Nephron (organoid): ENCODE data around the gene MAP3K7.

Experiments
- H3K27ac Mint-ChIP-seq, 3 experiments: 2 replicates each; pipeline ENCODE4 v1.8.0; 2020; ENCODE audit warnings: mixed read lengths in 3 of 3, mild to moderate bottlenecking in 2 of 3, moderate library complexity in 1 of 3
- H3K27me3 Mint-ChIP-seq: 2 replicates; pipeline ENCODE4 v1.8.0; 2021; ENCODE audit warnings: low read depth, mild to moderate bottlenecking, moderate library complexity, mixed read lengths
- H3K36me3 Mint-ChIP-seq: 2 replicates; pipeline ENCODE4 v1.8.0; 2020; ENCODE audit warnings: low read depth, mixed read lengths
- H3K4me1 Mint-ChIP-seq: 2 replicates; pipeline ENCODE4 v1.8.0; 2020; ENCODE audit warnings: mixed read lengths
- H3K4me3 Mint-ChIP-seq, 3 experiments: 2 replicates each; pipeline ENCODE4 v1.8.0; 2020; ENCODE audit warnings: mild to moderate bottlenecking in 3 of 3, mixed read lengths in 3 of 3, moderate library complexity in 2 of 3
- H3K9me3 Mint-ChIP-seq: 2 replicates; pipeline ENCODE4 v1.8.0; 2020; ENCODE audit warnings: mixed read lengths
- TF ChIP-seq, protein P1 (sequence below), 3 experiments: fragments of 200-600 bp; sonication (generic); IDR thresholded peaks; one replicate each; pipeline ENCODE4 v1.5.0; 2021; ENCODE audit warnings: antibody characterized with exemption in 3 of 3; ENCODE audit not compliant: unreplicated experiment in 3 of 3

The MAP3K7 gene

DNA sequence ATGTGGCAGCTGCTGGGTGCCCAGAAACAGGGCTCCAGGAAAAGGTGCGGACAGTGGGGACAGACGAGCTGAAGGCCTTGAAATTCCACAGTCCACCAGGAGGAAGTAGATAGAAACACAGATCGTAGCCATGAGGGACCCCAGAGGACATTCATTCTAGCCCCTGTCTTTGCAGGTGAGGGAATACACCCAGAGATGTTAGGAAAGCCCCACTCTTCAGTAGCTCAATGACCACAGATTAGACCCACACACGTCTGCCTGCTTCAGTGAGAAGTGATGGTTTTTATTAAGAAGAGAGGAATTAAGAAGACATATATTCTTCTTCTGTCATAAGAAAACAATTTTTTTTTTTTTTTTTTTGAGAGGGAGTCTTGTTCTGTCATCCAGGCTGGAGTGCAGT lies 123.0 kb downstream of the MAP3K7 start:
- Mint-ChIP-seq H3K27ac (no peak overlapping the region), H3K4me1 (no peaks in the 10 kb centered on the region), H3K27me3 (peaks cover 12% of the 10 kb centered on the region), H3K4me3 (no peak overlapping the region), H3K36me3 (no peaks in the 10 kb centered on the region), H3K9me3 (no peaks in the 10 kb centered on the region)
- TF ChIP-seq, protein P1, sequence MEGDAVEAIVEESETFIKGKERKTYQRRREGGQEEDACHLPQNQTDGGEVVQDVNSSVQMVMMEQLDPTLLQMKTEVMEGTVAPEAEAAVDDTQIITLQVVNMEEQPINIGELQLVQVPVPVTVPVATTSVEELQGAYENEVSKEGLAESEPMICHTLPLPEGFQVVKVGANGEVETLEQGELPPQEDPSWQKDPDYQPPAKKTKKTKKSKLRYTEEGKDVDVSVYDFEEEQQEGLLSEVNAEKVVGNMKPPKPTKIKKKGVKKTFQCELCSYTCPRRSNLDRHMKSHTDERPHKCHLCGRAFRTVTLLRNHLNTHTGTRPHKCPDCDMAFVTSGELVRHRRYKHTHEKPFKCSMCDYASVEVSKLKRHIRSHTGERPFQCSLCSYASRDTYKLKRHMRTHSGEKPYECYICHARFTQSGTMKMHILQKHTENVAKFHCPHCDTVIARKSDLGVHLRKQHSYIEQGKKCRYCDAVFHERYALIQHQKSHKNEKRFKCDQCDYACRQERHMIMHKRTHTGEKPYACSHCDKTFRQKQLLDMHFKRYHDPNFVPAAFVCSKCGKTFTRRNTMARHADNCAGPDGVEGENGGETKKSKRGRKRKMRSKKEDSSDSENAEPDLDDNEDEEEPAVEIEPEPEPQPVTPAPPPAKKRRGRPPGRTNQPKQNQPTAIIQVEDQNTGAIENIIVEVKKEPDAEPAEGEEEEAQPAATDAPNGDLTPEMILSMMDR (IDR thresholded peaks at IDR 0.05; ENCODE audit: unreplicated experiment in 3 of 3), result no peak
